ENCODE measurements around the gene PLPPR2. TPM values are rescaled to one million over a fixed set of nuclear protein-coding genes. Genes with fewer than 3 reads are reported as not detected.
"Not testable (repeated sequence)": the region's sequence is repeated elsewhere in the genome, so short reads cannot be mapped to it uniquely, and the experiment has no call there.

The PLPPR2 gene
- total RNA-seq, 1 donor = 14.1 TPM

DNA sequence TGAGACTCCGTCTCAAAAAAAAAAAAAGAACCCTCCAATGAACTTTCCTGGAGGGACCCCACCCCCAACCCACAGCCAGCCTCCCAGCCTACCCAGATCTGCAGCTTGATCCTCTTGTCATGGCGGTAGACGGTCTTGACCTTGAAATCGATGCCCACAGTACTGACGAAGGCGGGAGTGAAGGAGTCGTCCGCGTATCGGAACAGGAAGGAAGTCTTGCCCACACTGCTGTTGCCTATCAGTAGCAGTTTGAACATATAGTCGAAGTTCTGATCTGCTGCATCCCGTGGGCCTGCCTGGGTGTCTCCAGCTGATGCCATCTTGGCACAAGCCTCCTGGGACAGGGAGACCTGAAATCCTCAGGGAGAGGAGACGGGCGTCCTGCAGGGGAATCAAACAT is 18.2 kb upstream of the PLPPR2 start:
- Histone ChIP-seq H3K36me3 (ENCODE audit: insufficient read depth, low read length) (peaks cover 4% of the 10 kb centered on the region), H4K20me1 (ENCODE audit: insufficient read depth, low read length) (no peaks in the 10 kb centered on the region), H2AFZ (ENCODE audit: low read length) (no peak overlapping the region), H3K27ac (ENCODE audit: low read depth, low read length) (no peak overlapping the region), H3K4me1 (ENCODE audit: insufficient read depth, low read length) (peaks cover 6% of the 10 kb centered on the region), H3K27me3 (ENCODE audit: insufficient read depth, low read length) (no peaks in the 10 kb centered on the region), H3K4me2 (ENCODE audit: insufficient read depth, low read length) (no peak overlapping the region), H3K9me3 (ENCODE audit: low read depth, low read length) (no peaks in the 10 kb centered on the region), H3K79me2 (ENCODE audit: insufficient read depth, low read length) (no peaks in the 10 kb centered on the region), H3K4me3 (ENCODE audit: insufficient read depth, low read length) (no peak overlapping the region)
- no peak for DNase-seq (ENCODE audit: insufficient read length, low spot score, missing footprints)
- TF ChIP-seq, protein P1, sequence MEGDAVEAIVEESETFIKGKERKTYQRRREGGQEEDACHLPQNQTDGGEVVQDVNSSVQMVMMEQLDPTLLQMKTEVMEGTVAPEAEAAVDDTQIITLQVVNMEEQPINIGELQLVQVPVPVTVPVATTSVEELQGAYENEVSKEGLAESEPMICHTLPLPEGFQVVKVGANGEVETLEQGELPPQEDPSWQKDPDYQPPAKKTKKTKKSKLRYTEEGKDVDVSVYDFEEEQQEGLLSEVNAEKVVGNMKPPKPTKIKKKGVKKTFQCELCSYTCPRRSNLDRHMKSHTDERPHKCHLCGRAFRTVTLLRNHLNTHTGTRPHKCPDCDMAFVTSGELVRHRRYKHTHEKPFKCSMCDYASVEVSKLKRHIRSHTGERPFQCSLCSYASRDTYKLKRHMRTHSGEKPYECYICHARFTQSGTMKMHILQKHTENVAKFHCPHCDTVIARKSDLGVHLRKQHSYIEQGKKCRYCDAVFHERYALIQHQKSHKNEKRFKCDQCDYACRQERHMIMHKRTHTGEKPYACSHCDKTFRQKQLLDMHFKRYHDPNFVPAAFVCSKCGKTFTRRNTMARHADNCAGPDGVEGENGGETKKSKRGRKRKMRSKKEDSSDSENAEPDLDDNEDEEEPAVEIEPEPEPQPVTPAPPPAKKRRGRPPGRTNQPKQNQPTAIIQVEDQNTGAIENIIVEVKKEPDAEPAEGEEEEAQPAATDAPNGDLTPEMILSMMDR (IDR thresholded peaks at IDR 0.05; ENCODE audit: extremely low read depth, low read depth, low read length) = no peak

DNA sequence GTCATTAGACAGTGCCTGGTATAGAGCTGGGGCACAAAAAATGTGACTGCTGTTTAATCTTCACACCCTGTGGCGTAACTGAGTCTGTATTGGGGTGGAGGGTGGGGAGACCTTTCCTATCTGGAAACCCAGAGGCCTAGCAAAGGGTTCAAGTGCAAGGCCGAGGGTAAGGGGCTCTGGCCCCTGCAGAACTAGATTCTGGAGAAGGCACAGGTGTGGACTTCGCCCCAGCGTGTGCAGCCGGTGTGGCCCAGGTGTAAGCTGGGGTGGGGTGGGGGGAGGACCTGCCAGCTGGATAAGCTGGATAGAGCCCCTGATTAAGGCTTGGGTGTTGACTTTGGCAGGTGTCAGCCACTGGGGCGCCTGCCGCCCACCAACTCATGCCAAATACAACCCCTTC is 17.1 kb upstream of the PLPPR2 start:
- Histone ChIP-seq H3K9me3 (ENCODE audit: low read depth, low read length) (no peaks in the 10 kb centered on the region), H3K27ac (ENCODE audit: low read depth, low read length) (no peak overlapping the region), H3K36me3 (ENCODE audit: insufficient read depth, low read length) (peaks cover 10% of the 10 kb centered on the region), H3K79me2 (ENCODE audit: insufficient read depth, low read length) (no peaks in the 10 kb centered on the region), H2AFZ (ENCODE audit: low read length) (no peak overlapping the region), H4K20me1 (ENCODE audit: insufficient read depth, low read length) (peaks cover 7% of the 10 kb centered on the region), H3K27me3 (ENCODE audit: insufficient read depth, low read length) (no peaks in the 10 kb centered on the region), H3K4me2 (ENCODE audit: insufficient read depth, low read length) (no peak overlapping the region), H3K4me3 (ENCODE audit: insufficient read depth, low read length) (no peak overlapping the region), H3K4me1 (ENCODE audit: insufficient read depth, low read length) (peaks cover 6% of the 10 kb centered on the region)
- TF ChIP-seq, protein P1 (IDR thresholded peaks at IDR 0.05; ENCODE audit: extremely low read depth, low read depth, low read length) = no peak
- DNase-seq (ENCODE audit: insufficient read length, low spot score, missing footprints) = no peak

DNA sequence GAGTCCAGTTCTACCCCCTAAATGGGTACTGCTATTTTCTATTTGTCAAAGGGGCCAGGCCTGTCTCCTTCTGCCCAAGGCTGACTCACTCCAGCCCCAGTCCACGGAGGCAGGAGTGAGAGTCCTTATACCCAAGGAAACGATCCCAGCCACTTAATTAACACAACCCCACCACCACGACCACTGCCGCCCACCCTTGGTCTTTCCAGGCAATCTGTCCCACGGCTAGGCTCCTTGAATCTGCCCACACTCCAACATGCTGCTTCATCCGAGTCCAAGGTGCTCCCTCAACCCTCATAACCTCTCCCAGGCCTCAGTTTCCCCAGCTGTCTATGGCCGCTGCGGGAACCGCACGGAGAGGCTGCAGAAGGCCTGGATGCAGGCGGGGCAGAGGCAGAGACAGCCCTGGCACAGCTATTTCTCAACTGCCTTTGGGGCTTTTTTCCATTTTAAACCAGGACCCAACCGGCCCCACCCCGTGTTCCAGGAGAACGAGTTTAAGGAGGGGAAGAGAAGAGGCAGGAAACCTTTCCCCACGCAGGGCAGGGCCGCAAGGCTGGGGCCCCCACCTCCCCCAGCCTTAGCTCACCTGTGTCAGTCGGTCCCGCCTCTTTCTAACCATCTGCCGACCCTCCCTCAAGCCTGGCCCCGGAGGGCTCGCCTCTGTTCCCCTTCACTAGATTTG is 16.5 kb upstream of the PLPPR2 start:
- Histone ChIP-seq H3K27me3 (ENCODE audit: insufficient read depth, low read length) (no peaks in the 10 kb centered on the region), H2AFZ (ENCODE audit: low read length) (no peak overlapping the region), H3K9me3 (ENCODE audit: low read depth, low read length) (no peaks in the 10 kb centered on the region), H3K27ac (ENCODE audit: low read depth, low read length) (no peak overlapping the region), H3K4me1 (ENCODE audit: insufficient read depth, low read length) (peaks cover 6% of the 10 kb centered on the region), H3K4me2 (ENCODE audit: insufficient read depth, low read length) (peak overlapping the region; percentile 75), H3K79me2 (ENCODE audit: insufficient read depth, low read length) (no peaks in the 10 kb centered on the region), H3K36me3 (ENCODE audit: insufficient read depth, low read length) (peaks cover 10% of the 10 kb centered on the region), H4K20me1 (ENCODE audit: insufficient read depth, low read length) (peaks cover 12% of the 10 kb centered on the region), H3K4me3 (ENCODE audit: insufficient read depth, low read length) (peak overlapping the region; percentile 73)
- TF ChIP-seq, protein P1 (IDR thresholded peaks at IDR 0.05; ENCODE audit: extremely low read depth, low read depth, low read length) = no peak
- DNase-seq (ENCODE audit: insufficient read length, low spot score, missing footprints) = no peak

DNA sequence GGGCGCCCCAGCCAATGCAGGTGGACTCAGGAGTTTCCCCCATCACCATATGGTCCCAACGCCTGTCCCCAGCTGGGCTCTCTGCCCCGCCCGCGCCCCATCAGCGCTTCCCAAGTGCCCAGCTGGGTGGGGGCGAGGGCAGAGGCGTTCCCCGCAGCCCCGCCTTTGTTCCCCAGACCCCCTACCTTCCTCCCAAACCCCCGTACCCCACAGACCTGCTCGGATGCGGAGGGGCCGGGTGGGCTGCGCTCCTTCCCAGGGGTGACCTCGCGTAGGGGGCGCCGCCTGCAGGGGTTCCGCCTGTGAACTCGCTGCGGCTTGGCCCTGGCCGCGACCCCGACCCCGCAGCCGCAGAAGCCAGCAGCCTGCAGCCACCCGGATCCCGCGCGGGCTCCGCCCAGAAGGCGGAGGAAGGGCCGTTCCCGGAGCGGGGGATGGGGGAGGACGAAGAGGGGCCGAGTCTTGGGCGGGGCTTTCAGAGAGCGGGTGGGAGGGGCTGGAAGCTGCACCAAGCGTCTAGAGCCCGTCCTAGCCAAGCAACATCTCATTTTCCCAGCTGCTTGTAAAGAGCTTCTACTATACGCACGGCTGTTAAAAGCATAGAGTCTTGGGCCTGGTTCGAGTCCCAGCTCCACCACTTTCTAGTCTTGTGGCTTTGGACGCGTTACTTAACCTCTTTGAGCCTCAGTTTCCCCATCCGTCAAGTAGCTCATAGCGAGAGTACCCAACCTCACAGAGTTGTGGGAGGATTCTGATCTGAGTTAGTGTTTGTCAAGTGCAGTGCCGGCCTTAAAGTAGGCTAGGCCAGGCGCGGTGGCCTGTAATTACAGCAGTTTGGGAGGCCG is 15.8 kb upstream of the PLPPR2 start, which contains the start of gene RAB3D:
Gene RAB3D, minus strand, starts transcription at position 404 of the 845 bp plus-strand sequence. CDS start 2,258 bp downstream, outside the sequence.
- Histone ChIP-seq H3K4me3 (ENCODE audit: insufficient read depth, low read length) (peak within 1 kb of the TSS; percentile 73), H3K4me2 (ENCODE audit: insufficient read depth, low read length) (peak within 1 kb of the TSS; percentile 75), H3K27me3 (ENCODE audit: insufficient read depth, low read length) (no peaks in the 10 kb centered on the region), H3K36me3 (ENCODE audit: insufficient read depth, low read length) (peaks cover 10% of the 10 kb centered on the region), H4K20me1 (ENCODE audit: insufficient read depth, low read length) (peaks cover 14% of the 10 kb centered on the region), H3K9me3 (ENCODE audit: low read depth, low read length) (no peaks in the 10 kb centered on the region), H2AFZ (ENCODE audit: low read length) (peak within 1 kb of the TSS; percentile 73), H3K27ac (ENCODE audit: low read depth, low read length) (no peak within 1 kb of the TSS), H3K79me2 (ENCODE audit: insufficient read depth, low read length) (no peaks in the 10 kb centered on the region), H3K4me1 (ENCODE audit: insufficient read depth, low read length) (peaks cover 9% of the 10 kb centered on the region)
- peak; percentile 97 for DNase-seq (ENCODE audit: insufficient read length, low spot score, missing footprints)
- TF ChIP-seq, protein P1 (IDR thresholded peaks at IDR 0.05; ENCODE audit: extremely low read depth, low read depth, low read length) = no peak

DNA sequence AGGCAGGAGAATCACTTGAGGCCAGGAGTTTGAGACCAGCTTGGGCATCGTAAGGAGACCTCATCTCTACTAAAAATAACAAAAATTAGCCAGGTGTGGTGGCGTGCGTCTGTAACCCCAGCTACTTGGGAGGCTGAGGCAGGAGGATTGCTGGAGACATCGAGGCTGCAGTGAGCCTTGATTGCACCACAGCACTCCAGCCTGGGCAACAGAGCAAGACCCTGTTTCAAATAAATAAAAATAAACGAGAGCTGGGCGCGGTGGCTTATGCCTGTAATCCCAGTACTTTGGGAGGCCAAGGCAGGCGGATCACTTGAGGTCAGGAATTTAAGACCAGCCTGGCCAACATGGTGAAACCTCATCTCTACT is 15.1 kb upstream of the PLPPR2 start:
- not testable (repeated sequence) for DNase-seq (ENCODE audit: insufficient read length, low spot score, missing footprints); H3K27me3 ChIP-seq (ENCODE audit: insufficient read depth, low read length); H3K9me3 ChIP-seq (ENCODE audit: low read depth, low read length); H3K36me3 ChIP-seq (ENCODE audit: insufficient read depth, low read length); H3K79me2 ChIP-seq (ENCODE audit: insufficient read depth, low read length); H3K27ac ChIP-seq (ENCODE audit: low read depth, low read length); H2AFZ ChIP-seq (ENCODE audit: low read length)
- Histone ChIP-seq H3K4me2 (ENCODE audit: insufficient read depth, low read length) (peak overlapping the region; percentile 75), H3K4me3 (ENCODE audit: insufficient read depth, low read length) (peak overlapping the region; percentile 73), H4K20me1 (ENCODE audit: insufficient read depth, low read length) (peaks cover 14% of the 10 kb centered on the region), H3K4me1 (ENCODE audit: insufficient read depth, low read length) (peaks cover 11% of the 10 kb centered on the region)
